Cerebellar nuclear complex (tissue), 1 donor: ENCODE measurements around the gene TCN2.
"Not testable (repeated sequence)": the region's sequence is repeated elsewhere in the genome, so short reads cannot be mapped to it uniquely, and the experiment has no call there.

Experiments
- DNase-seq, 2 experiments: peaks; one replicate each; lab custom pipeline; 2025; lab: John Stamatoyannopoulos, UW

TCN2 gene

GRCh38 chr22:30606455-30607299 lies at the start of gene TCN2:
TSS of gene TCN2 (plus strand) at chr22:30607174. CDS start at chr22:30607332, 158 bp downstream.
- no peak for DNase-seq

DNA sequence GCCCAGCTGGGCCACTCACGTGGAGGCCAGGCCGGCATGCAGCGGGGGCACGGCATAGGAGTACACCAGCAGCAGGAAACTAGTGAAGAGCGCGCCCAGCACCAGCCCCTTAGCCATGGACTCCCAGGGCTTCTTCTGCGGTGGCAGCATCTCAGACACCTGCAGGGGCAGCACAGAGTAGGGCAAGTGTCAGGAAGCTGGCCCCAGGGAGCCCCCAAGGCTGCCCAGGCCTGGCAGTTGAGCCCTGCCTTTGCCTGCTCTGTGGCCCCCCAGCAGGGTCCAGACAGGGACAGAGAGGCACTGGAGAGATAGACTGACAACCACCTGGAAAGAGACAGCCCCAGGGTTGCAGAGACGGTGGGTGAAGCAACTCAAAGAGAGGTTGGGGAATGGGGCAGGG lies 49.7 kb upstream of the TCN2 start:
- no peak for DNase-seq

GRCh38 chr22:30559889-30560288 lies 47.1 kb upstream of the TCN2 start:
- no peak for DNase-seq

DNA sequence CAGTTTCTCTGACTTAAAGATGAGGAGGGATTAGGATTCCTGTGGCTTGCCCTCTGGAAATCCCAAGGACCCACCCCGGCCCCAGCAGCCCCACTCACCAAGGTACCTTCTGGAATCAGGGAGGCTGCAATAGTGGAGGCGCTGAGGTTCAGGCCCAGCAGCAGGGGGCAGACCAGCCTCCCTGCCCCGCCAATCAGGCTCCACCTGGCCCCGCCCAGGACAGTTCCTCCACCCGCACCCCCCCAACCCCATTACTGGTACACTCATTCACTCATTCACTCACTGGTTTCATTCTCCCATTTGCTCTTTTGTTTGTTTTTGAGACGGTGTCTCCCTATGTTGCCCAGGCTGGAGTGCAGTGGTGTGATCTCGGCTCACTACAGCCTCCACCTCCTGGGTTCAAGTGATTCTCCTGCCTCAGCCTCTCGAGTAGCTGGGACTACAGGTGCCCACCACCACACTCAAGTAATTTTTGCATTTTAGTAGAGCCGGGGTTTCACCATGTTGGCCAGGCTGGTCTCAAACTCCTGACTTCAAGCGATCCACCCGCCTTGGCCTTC lies 46.3 kb upstream of the TCN2 start:
- DNase-seq, result not testable (repeated sequence)

DNA sequence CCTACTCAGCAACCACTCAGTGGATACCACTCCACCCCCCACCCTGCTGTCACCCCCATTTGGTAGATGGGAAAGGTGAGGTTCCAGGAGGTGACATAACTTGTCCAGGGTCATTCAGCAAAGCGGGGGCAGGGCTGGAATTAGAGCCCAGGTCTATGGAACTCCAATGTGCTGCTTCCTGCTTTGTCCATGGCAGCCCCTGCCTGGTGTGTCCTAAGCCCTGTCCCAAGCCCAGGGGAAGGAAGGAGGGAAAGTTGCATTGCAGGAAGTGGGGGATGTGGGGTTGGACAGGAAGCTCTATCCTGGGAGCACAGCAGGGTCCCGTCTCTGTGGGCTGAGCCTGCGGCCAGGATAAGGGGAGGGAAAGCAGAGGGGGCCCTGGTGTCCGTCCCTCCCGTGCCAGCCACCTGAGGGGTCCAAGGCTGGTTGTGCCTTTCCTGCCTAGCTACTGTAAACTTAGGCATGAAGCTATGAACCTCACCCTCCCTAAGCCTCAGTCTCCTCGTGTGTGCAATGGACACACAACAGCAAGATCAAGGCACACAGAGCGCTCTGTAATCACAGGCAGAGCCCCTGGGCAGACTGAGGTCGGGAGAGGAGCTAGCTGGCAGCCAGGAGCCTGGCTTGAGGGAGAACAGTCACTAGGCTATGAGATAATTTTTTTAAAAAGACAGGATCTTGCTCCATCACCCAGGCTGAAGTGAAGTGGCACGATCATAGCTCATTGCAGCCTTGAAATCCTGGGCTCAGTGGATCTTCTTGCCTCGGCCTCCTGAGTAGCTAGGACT lies 45.4 kb upstream of the TCN2 start:
- no peak for DNase-seq

- no peak for DNase-seq
These were observed 44.6 kb upstream of the TCN2 start for GRCh38 chr22:30562366-30562765.

GRCh38 chr22:30564045-30564760 lies 42.8 kb upstream of the TCN2 start:
- no peak for DNase-seq

- DNase-seq, result no peak
These were observed 42.2 kb upstream of the TCN2 start for GRCh38 chr22:30564761-30565119.

- no peak for DNase-seq
These were observed 41.6 kb upstream of the TCN2 start for GRCh38 chr22:30565341-30565740.

DNA sequence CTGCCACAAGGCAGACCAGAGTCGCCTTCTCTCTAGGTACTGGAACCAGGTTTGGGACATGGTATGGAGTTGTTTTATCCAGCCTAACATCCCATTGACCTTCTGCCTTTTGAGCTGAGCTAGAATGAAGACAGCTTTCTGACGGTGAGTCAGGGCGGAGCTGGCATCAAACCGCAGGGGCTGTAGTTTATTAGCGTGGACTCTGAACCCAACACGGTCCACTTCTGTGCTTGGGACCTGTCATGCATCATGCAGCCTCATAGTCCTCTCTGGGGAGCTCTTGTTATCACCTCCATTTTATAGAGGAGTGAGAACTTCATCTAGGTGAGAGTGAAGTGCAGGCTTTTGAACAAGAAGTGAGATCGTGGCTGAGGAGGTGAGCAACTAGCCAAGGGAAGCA lies 40.8 kb upstream of the TCN2 start:
- DNase-seq, result no peak

DNA sequence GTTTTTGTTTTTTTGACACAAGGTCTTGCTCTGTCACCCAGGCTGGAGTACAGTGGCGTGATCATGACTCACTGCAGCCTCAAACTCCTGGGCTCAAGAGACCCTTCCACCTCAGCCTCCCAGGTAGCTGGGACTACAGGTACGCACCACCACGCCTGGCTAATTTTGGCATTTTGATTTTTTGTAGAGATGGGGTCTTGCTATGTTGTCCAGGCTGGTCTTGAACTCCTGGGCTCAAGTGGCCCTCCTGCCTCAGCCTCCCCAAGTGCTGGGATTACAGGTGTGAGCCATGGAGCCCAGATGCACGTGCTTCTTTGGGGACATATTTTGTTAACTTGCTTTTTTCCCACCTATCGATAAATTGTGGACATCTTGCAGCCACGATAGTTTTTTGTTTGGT lies 39.7 kb upstream of the TCN2 start:
- DNase-seq, result not testable (repeated sequence)

DNA sequence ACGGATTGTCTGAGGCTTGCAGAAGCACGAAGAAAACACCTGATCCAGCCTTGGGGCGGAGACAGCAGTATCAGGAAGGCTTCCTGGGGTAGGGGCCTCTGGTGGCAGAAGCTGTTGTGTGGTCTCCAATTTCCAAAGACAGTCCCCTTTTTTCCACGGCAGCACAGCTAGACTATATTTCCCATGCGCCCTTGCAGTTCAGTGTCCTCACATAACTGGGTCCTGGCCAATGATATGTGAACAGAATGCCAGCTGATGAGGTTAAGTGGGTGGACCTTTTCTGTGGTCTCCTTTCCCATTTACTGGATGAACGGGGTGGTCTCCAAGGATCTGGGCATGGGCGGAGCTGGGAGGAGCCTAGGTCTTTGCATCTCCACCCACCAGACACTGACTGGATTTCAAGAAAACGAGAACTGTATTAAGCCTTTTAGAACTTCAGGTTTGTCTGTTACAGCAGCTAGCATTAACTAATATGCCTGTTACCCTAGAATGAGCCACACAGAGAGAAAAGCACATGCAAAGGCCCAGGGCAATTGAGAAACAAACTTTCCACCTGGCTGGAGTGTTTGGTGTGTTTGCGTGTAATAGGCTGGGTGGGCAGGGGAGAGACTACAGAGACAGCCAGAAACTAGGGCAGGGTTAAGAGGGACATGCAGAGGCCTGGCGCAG lies 38.7 kb upstream of the TCN2 start:
- no peak for DNase-seq

GRCh38 chr22:30569674-30570202 lies 37.2 kb upstream of the TCN2 start:
- no peak for DNase-seq

DNA sequence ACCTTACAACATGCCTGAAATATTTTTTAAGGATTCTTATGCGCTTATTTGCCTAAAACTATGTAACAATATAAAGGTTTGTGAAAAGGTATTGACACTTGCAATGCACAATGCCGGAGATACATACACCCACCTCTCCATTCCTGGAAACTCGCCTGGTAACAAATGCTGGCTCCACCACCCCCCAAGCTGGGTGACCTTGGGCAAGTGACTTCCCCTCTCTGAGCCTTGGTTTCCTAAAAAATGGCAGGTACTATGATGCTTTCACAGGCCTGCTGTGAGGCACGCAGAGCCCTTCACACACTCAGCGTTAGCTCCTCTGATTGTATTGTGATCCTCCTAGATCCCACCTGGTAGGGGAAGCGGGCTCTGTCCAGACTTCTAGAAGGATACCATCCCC lies 34.8 kb upstream of the TCN2 start:
- no peak for DNase-seq

DNA sequence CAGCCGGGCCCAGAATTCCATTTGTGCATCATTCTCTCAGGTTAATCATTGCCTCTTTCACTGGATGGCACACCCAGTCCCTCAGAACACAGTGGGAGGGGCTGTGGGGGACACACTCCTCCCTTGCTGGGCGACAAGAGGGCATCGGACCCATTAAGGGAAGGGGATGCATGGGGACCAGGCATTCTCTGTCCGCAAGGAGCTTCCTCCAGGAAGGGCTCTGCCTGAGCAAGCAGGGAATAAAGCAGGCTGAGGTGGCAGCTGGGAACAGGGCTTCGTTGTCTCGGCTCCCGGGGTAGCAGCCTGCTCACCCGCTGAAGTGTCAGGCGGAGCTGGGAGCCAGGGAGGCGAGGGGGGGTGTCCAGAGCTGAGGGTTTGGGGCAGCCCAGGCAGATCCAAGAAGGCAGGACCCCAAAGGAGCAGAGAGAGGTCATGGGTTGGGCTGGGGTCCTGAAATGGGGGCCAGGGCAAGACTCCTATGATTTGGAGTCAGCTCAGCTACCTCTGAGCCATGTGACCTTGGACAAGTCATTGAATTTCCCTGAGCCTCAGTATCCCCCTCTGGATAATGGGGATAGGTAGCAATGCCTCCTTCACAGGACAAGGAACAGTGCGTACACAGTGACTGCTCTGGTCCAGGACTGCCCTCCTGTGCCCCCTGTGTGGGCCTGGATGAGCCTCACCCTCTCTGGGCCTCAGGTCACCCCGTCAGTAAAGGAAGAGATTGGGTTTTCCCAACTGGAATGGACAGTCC lies 34.0 kb upstream of the TCN2 start:
- no peak for DNase-seq

- DNase-seq, result no peak
These were observed 33.3 kb upstream of the TCN2 start for GRCh38 chr22:30573594-30574094.

GRCh38 chr22:30574095-30574981 lies 32.6 kb upstream of the TCN2 start, which contains the start of gene GAL3ST1:
TSS of gene GAL3ST1 (minus strand) at chr22:30574665. CDS start at chr22:30557392, 17,273 bp downstream.
- no peak for DNase-seq

- DNase-seq, result no peak
These were observed 31.8 kb upstream of the TCN2 start for GRCh38 chr22:30574997-30575671.

DNA sequence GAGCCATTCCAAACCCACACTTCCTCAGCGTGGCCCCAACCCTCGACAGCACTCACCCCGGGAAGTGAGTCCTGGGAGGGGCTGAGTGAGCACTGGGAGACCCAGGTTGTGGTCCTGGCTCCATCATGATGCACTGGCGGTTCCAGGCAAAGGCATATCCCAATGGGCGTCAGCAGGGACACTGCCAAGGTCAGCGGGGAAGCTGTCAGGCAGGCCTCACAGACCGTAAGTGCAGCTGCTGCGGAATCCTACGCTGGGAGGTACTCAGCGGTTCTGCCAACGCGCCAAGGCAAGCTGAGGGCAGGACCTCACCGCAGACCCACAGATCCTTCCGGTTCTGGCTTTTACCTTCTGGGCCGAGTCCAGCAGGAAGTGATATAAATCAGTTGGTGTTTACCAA lies 31.1 kb upstream of the TCN2 start:
- DNase-seq, result no peak
